HT-29 (cell line): Measurements from ENCODE around the gene RCC2. TPM values are rescaled to one million over a fixed set of nuclear protein-coding genes. Genes with fewer than 3 reads are reported as not detected.
"Not testable (repeated sequence)": the region's sequence is repeated elsewhere in the genome, so short reads cannot be mapped to it uniquely, and the experiment has no call there.

Experiments
- DNase-seq: peaks from one replicate; pipeline ENCODE4 v3.0.0-alpha.2; 2015; ENCODE audit warnings: low spot score
- total RNA-seq: library from RNA; depleted of rRNA; stranded (reverse); fragments of >200 nt; shearing (Covaris generic); gene quantifications from 2 replicates; pipeline ENCODE4 v1.2.3, GENCODE V29; 2014; rRNA removed

RCC2 gene
- 107 and 120 TPM in 2 replicates for total RNA-seq

DNA sequence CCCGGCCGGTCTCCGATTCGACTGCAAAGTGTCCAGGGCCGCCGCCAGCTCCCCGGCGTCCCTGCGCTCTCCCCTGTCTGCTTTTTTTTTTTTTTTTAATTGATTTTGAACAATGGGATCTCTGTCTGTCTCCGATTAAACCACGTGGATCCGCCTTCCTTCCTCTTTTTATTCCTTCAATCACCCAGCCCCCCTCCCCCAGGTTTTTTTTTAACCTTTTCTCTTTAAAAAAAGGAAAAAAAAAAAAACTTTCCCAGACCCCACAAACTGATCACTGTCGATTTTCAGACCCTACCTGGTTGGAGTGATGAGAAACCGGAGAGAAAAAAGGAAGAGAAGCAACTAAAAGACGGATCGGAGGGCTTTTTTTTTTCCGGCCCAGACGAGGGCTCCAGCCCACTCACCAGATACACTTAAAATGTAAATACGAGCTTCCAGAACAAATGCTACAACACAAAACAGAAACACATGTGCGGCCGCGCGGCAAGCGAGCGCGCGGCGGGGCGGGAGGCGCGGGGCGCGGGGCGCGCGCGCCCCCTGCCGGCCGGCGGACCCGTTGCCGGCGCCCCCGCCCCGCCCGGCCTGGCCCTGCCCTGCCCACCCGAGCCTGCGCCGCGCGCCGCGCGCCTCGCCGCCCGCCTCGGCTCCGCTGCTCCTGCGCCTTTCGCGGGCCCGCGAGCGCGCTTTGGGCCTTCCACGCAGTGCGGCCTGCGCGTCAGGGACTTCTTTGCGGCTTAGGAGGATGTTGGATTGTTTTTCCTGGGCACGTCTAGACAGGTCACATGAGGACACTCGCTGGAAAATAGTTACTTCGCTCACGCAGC, at the start of gene RCC2:
Gene RCC2 (minus strand): TSS at position 428 of the 824 bp plus-strand sequence. CDS start 1,163 bp downstream, outside the sequence.
- peak; percentile 59 for DNase-seq

DNA sequence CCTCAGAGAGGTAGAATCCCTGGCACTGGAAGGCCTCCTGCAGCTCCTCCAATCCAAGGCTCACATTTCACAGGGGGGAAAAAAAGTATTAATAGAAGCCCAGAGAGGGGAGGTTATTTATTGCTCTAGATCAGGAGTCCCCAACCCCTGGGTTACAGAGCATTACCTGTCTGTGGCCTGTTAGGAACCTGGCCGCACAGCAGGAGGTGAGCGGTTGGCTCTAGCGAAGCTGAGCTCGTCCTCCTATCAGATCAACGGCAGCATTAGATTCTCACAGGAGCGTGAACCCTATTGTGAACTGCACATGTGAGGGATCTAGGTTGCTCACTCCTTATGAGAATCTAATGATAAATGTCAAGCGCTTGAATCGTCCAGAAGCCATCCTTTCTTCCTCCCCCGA, 46.8 kb upstream of the RCC2 start:
- no peak for DNase-seq

DNA sequence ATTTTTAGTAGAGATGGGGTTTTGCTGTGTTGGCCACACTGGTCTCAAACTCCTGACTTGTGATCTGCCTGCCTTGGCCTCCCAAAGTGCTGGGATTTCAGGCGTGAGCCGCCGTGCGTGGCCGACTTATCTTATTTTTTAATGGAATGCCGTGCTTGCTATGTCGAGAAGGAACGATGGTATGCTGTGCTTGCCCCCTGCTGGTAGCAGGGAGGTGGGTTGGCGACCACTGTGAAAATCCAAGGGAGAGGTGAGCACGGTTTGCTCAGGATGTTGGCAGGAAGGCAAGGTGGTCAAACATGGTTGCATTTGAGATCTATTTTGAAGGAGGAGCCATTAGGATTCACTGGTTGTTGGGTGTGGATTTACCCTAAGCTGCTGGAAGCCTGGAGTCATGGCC, 45.8 kb upstream of the RCC2 start:
- no peak for DNase-seq

DNA sequence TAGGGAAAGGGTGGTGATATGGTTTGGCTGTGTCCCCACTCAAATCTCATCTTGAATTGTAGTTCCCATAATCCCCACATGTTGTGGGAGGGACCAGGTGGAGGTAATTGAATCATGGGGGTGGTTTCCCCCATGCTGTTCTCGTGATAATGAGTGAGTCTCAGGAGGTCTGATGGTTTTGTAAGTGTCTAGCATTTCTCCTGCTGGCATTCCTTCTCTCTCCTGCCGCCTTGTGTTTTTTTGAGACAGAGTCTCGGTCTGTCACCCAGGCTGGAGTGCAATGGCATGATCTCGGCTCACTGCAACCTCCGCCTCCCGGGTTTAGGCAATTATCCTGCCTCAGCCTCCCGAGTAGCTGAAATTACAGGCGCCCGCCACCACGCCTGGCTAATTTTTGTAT, 42.5 kb upstream of the RCC2 start:
- not testable (repeated sequence) for DNase-seq

DNA sequence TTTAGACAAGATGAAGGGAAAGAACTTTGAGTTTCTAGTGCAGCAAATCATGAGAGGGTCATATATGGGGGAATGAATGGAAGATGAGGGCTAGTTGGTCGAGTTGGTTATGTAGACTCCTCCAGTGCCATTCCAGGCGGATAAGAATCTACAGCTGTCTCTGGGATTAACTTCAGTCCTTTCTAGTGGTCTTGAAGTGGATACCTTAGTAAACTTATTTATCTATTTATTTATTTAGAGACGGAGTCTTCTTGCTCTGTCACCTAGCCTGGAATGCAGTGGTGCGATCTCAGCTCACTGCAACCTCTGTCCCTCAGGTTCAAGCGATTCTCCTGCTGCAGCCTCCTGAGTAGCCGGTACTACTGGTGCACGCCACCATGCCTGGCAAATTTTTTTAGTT, 41.4 kb upstream of the RCC2 start:
- no peak for DNase-seq

DNA sequence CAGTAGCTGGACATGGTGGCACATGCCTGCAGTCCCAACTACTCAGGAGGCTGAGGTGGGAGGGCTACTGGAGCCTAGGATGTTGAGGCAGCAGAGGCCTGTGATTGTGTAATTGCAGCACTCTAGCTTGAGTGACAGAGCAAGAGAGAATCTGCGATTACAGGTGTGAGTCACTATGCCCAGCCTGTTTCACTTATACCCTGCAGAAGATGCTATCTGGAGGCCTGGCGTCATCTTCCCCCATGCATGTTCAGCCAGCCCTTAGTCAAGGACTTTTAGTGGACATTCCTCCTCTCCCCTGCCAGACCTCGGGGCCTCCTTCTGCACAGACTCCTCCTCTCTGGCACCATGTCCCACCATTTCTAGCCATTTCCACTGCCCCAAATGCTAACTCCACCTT, 36.3 kb upstream of the RCC2 start:
- DNase-seq: no peak

DNA sequence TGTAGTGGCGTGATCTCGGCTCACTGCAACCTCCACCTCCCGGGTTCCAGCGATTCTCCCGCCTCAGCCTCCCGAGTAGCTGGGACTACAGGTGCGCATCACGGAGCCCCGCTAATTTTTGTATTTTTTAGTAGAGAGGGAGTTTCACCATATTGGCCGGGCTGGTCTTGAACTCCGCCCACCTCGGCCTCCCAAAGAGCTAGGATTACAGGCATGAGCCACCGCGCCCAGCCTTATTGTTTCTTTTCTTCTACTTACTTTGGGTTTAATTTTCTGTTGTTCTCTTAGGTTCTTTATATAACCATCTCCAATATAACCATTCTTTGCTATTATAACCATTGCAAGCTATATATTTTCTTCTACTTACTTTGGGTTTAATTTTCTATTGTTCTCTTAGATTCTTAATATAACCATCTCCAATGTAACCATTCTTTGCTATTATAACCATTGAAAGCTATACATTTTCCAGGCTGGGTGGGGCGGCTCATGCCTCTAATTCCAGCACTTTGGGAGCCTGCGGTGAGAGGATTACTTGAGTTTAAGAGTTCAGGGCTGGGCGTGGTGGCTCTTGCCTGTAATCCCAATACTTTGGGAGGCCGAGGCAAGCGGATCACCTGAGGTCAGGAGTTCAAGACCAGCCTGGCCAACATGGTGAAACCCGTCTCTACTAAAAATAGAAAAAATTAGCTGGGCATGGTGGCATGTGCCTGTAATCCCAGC, 35.5 kb upstream of the RCC2 start:
- not testable (repeated sequence) for DNase-seq

DNA sequence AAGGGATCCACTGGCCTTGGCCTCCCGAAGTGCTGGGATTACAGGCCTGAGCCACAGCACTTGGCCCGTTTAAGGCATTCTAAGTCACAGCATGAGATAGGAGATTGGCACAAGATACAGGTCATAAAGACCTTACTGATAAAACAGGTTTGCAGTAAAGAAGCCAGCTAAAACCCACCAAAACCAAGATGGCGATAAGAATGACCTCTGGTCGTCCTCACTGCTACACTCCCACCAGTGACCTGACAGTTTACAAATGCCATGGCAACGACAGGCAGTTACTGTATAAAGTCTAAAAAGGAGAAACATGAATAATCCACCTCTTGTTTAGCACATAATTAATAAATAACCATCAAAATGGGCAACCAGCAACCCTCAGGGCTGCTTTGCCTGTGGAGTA, 33.3 kb upstream of the RCC2 start:
- DNase-seq: no peak

DNA sequence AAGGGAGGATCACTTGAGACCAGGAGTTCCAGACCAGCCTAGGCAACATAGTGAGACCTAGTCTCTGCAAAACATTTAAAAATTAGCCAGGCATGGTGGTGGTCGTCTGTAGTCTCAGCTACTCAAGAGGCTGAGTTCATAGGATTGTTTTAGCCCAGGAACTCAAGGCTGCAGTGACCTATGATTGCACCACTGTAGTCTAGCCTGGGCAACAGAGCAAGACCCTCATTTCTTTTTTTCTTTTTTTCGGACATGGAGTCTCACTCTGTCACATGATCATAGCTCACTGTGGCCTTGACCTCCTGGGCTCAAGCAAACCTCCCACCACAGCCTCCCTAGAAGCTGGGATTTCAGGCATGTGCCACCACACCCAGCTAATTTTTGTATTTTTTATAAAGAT, 31.9 kb upstream of the RCC2 start:
- no peak for DNase-seq

DNA sequence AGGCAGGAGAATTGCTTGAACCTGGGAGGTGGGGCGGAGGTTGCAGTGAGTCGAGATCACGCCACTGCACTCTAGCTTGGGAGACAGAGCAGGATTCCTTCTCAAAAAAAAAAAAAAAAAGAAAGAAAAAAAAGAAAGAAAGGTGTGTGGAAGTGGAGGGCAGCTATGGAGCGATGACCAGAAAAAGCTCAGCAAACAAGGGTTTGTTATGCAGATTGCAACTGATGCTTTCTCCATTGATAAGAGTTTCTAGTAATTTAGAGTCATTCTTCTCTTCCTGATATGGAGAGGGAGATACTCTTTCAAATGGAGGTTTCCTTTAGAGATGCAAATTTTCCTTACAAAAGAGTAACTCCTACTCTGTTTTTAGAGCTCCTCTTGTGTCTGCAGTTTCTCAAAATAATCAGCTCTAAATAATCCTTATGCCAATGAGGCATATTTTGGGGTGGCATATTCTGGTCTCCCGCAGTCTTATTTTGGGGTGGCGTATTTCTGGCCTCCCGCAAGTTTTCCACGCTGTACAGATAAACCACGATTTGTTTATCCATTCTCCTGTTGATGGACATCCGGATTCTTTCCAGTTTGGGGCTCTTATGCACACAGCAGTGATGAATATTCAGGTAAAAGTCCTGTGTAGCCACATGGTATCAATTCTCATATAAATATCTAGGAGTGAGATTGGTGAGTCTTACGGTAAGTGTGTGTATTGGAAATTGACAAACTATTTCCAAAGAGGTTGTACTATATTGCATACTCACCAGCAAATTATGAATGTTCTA, 30.7 kb upstream of the RCC2 start:
- no peak for DNase-seq

DNA sequence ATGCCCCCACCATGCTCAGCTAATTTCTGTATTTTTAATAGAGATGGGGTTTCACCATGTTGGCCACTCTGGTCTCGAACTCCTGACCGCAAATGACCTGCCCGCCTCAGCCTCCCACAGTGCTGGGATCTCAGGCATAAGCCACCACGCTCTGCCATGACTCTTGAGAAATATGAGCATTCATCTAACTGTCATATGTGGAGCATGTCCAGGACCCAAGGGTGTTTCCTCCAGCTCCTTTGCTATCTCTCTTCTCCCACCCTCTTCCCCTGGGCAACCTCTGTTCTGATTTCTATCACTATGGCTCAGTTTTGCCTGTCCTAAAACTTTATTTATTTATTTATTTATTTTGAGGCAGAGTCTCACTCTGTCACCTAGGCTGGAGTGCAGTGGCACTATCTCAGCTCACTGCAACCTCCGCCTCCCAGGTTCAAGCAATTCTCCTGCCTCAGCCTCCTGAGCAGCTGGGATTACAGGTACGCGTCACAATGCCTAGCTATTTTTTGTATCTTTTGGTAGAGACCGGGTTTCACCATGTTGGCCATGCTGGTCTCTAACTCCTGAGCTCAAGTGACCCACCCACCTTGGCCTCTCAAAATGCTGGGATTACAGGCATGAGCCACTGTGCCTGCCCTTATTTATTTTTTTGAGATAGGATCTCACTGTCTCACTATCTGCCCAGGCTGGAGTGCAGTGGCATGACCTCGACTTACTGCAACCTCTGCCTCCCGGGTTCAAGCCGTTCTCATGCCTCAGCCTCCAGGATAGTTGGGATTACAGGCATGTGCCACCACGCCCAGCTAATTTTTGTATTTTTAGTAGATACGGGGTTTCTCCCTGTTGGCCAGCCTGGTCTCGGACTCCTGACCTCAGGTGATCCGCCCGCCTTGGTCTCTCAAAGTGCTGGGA, 29.1 kb upstream of the RCC2 start:
- not testable (repeated sequence) for DNase-seq

DNA sequence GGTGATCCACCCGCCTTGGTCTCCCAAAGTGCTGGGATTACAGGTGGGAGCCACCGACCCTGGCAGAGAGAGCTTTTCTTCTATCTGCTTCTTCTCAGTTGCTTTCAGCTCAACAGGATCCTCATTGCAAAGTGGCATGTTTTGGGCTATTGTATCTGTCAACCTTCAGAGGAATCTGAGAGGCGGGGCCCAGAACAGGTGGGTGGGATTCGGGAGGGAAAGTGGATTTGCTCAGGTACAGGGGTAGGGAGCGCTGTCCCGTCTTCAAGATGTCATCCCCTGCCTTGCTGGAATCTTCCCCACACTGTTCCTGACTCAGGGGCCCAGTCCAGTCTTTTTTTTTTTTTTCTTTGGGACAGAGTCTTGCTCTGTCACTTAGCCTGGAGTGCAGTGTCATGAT, 26.9 kb upstream of the RCC2 start:
- no peak for DNase-seq

DNA sequence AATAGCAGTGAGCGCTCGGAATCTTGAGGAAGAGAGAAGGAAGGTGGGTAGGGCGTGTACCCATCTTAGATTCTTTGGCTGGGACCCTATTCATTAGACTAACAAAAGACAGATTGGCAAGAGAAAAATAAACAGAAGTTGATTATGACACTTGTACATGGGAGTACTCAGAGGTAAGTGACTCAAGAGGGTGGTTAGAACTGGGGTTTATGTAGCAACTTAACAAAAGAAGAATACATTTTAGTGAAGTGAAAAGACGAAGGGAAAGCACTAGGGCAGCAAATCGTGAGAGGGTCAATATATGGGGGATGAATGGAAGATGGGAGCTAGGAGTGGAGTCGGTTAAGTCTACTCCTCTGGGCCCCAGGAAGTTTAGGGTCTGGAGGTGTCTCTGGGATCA, 25.8 kb upstream of the RCC2 start:
- no peak for DNase-seq

DNA sequence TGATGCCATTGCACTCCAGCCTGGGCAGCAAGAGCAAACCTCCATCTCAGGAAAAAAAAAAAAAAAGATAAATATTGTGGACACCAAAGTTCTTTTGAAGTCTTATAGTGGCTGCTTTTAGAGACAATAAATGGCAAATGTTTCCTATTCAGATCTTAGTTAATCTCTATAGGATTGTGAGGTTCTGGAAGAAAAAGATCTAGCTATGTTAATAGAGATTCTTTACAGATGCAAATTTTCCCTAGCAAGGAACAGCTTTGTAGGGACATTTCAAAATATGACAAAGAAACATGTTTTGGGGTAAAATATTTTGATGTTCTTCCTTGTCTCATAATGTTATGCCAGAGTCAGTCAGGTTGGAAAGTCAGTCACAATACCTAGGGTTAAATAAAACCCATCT, 24.5 kb upstream of the RCC2 start:
- no peak for DNase-seq

DNA sequence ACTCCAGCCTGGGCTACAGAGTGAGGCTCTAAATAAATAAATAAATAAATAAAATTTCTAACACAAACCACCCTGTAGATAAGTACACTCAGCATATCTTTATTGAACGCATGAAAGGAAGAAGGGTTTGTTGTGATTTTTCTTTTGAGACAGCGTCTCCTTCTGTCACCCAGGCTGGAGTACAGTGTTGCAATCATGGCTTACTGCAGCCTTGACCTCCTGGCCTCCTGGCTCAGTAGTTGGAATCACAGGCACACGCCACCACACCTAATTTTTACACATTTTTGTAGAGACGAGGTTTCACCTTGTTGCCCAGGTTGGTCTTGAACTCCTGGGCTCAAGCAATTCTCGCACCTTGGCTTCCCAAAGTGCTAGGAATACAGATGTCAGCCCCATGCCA, 23.2 kb upstream of the RCC2 start:
- no peak for DNase-seq

DNA sequence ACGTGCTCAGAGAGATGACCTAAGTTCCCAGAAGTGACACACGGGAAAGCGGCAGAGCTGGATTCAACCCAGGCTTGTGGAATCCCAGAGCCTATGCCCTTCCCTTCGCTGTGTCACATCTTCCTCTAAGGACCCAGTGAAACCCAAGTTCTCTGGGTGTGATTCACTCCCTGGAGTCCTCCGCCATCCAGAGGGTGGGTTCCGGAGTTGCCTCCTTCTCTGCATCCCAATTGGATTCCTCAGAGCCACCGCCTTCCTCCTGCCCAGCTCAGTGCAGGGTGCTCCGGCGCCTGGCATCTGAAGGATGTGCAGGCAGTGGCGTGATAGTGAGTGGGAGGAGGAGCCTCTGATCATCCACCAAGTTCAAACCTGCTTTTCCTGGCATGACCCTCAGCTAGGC, 20.7 kb upstream of the RCC2 start:
- DNase-seq: no peak

DNA sequence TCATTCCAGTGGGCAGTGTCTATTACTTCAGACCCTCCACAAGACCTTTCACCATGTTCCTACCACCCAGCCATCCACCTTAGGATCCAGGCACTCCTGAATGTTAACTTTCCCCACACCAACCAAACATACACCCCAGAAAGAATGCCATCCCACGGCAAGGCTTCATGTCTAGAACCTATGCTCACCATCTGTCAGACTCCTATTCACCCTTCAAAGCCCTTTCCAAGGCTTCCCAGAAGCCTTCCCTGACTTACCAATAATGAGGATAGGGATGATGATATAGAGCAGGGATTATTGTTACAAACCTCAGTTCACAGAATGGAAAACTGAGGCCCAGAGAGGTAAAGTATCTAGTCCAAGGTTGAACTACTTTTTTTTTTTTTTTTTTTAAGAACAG, 19.3 kb upstream of the RCC2 start:
- DNase-seq: no peak

DNA sequence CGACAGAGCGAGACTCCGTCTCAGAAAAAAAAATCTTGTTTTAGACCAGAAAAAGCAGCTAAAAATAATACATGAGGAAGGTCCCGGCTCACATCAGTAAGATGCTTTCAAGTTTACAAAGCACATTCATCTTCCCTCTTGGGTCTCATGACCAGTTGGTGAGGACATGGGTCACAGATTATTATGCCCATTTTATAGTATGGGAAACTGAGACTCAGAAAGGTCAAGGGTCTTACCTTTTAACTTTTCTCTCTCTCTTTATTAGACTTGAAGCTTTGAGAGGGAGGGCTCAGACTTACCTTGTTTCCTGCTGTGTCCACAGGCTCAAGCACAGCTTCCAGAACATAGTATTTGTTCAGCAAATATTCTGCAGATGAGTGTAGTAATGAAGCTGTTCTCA, 13.2 kb upstream of the RCC2 start:
- no peak for DNase-seq

DNA sequence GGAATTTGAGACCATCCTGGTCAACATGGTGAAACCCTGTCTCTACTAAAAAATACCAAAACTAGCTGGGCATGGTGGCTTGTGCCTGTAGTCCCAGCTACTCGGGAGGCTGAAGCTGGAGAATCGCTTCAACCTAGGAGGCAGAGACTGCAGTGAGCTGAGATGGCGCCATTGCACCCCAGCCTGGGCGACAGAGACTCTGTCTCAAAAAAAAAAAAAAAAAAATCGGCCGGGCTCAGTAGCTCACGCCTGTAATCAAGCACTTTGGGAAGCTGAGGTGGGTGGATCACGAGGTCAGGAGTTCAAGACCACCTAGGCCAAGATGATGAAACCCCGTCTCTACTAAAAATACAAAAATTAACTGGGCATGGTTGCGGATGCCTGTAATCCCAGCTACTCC, 12.7 kb upstream of the RCC2 start:
- DNase-seq: not testable (repeated sequence)

DNA sequence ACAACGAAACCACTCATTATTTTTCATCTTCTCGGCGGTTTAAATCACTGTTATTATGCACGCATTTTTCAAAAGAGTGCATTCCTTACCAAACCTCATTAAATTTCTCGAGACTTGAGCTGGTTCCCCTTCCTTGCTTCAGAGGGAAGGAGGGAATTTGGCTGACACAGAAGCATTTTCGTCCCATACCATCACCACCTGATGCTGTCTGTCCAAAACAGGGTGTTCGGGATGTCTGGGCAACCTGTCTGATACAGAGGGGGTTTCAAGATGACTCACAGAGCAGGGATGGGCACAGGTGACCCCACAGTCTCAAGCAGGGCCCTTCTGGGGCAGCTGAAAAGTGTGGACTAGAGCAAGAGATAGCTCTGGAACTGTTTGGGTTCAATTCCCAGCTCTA, 12.3 kb upstream of the RCC2 start:
- no peak for DNase-seq

DNA sequence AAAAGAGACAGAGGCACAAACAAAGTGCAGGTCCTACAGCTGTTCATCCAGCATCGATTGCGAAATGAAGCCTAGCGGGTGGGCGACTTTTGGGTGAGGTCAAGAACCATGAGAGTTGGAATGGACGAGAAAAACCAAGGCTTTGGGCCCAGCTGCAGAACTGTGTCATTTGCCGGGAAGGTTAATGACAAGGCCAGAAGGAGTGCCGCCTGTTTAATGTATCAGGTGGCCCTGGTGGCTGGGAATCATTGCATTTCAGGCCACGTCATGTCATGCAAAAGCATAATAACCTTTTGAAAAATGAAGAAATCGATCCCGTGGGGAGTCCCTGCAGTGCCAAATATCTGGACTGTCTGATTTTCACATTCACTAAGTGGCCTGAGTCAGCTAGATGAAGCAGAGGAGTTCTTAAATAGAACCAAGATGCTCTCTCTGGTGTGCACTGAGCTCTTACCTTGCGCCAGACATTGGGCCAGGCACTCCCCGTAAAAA, 8.1 kb upstream of the RCC2 start:
- no peak for DNase-seq
